HCT116 (cell line): ENCODE measurements around the gene PTGS1. TPM values are rescaled to one million over a fixed set of nuclear protein-coding genes. Genes with fewer than 3 reads are reported as not detected.

Source experiments
- ATAC-seq: fragments of 200-7000 bp; cut with Tn5 transposase; 2 replicates; pipeline ENCODE4 v1.9.1; 2020; ENCODE audit warnings: mild to moderate bottlenecking, moderate library complexity
- BruUV-seq: library from RNA; stranded (reverse); fragments of 400-500 nt; replicated peaks from 2 replicates; lab custom pipeline; 2021; lab: Mats Ljungman, UMichigan
- CTCF ChIA-PET: fragments of 300-600 bp; sonication (Branson Sonifier 250); formaldehyde crosslinking; loops from one replicate; lab custom pipeline; 2021; ENCODE audit warnings: antibody characterized with exemption; lab: Charles Lee
- POLR2A ChIA-PET: fragments of 300-600, 350-600 bp; sonication (Branson Sonifier 250); formaldehyde crosslinking; loops from one replicate; lab custom pipeline; 2021; ENCODE audit warnings: antibody characterized with exemption; lab: Charles Lee
- RAD21 ChIA-PET, 2 experiments: fragments of 300-600 bp; sonication (Branson Sonifier 250); formaldehyde crosslinking; loops; one replicate each; lab custom pipeline; 2023; ENCODE audit warnings: low total read pairs in 2 of 2; ENCODE audit not compliant: uncharacterized antibody in 2 of 2, unreplicated experiment in 2 of 2, low non-redundant PET in 1 of 2; lab: Charles Lee
- DNase-seq: peaks from one replicate; pipeline ENCODE4 v3.0.0-alpha.2; 2010; ENCODE audit warnings: low read depth, low spot score
- H2AFZ ChIP-seq: fragments of 200-600 bp; shearing (Covaris generic), sonication (generic); 2 replicates; pipeline ENCODE4 v1.6.1; 2017; ENCODE audit warnings: low read depth, mixed run types, mixed read lengths, antibody characterized with exemption, low read length; ENCODE audit not compliant: poor library complexity, severe bottlenecking
- H3K27ac ChIP-seq: 2 replicates; pipeline ENCODE4 v1.5.1; 2012; ENCODE audit warnings: low read depth, low read length
- H3K27me3 ChIP-seq: fragments of 200-600 bp; sonication (generic); 2 replicates; pipeline ENCODE4 v1.6.1; 2016; ENCODE audit warnings: mixed run types, low read length, mixed read lengths; ENCODE audit not compliant: insufficient read depth
- H3K36me3 ChIP-seq, 2 experiments: fragments of 200-500 bp in 1 of 2; fragments of 200-600 bp in 1 of 2; sonication (Bioruptor generic) in 1 of 2; sonication (generic) in 1 of 2; 2 replicates each; pipeline versions ENCODE4 v1.5.1 to v1.6.1; 2014 to 2016; ENCODE audit warnings: low read length in 2 of 2, inconsistent platforms in 1 of 2, mixed read lengths in 1 of 2, mixed run types in 1 of 2; ENCODE audit not compliant: insufficient read depth in 2 of 2, control insufficient read depth in 1 of 2
- H3K4me1 ChIP-seq, 2 experiments: fragments of 200-600 bp in 1 of 2; sonication (generic) in 1 of 2; 2 replicates each; pipeline versions ENCODE4 v1.5.1 to v1.6.1; 2012 to 2017; ENCODE audit warnings: low read length in 2 of 2, inconsistent platforms in 1 of 2, mild to moderate bottlenecking in 1 of 2, mixed read lengths in 1 of 2, mixed run types in 1 of 2, moderate library complexity in 1 of 2; ENCODE audit not compliant: insufficient read depth in 2 of 2, control insufficient read depth in 1 of 2
- H3K4me2 ChIP-seq: fragments of 200-600 bp; sonication (generic); 2 replicates; pipeline ENCODE4 v1.6.1; 2017; ENCODE audit warnings: mixed run types, low read length, mixed read lengths
- H3K4me3 ChIP-seq, 2 experiments: fragments of 200-600 bp in 1 of 2; sonication (generic) in 1 of 2; replicated peaks in 1 of 2; 2 replicates each; pipeline ENCODE4 v1.5.1; 2011 to 2016; ENCODE audit warnings: low read length in 2 of 2, control low read depth in 1 of 2, low read depth in 1 of 2, mild to moderate bottlenecking in 1 of 2, mixed read lengths in 1 of 2, mixed run types in 1 of 2
- H3K79me2 ChIP-seq: fragments of 200-600 bp; sonication (generic); 2 replicates; pipeline ENCODE4 v1.6.1; 2017; ENCODE audit warnings: mild to moderate bottlenecking, mixed run types, low read length, moderate library complexity, mixed read lengths; ENCODE audit not compliant: insufficient read depth
- H3K9ac ChIP-seq: fragments of 200-600 bp; sonication (generic); 2 replicates; pipeline ENCODE4 v1.6.1; 2016; ENCODE audit warnings: low read length, mixed read lengths
- H3K9me2 ChIP-seq: fragments of 200-600 bp; sonication (generic), shearing (Covaris generic); 2 replicates; pipeline ENCODE4 v1.6.1; 2017; ENCODE audit warnings: mixed run types, mild to moderate bottlenecking, moderate library complexity; ENCODE audit not compliant: insufficient read depth
- H3K9me3 ChIP-seq, 2 experiments: fragments of 200-500 bp in 1 of 2; fragments of 200-600 bp in 1 of 2; sonication (Bioruptor generic) in 1 of 2; sonication (generic) in 1 of 2; 2 replicates each; pipeline ENCODE4 v1.6.1; 2014 to 2017; ENCODE audit warnings: low read length in 2 of 2, mixed read lengths in 2 of 2, inconsistent platforms in 1 of 2, low read depth in 1 of 2, mild to moderate bottlenecking in 1 of 2, mixed run types in 1 of 2, moderate library complexity in 1 of 2; ENCODE audit not compliant: control insufficient read depth in 1 of 2, insufficient read depth in 1 of 2
- H4K20me1 ChIP-seq: fragments of 200-600 bp; sonication (generic), shearing (Covaris generic); 2 replicates; pipeline ENCODE4 v1.6.1; 2017; ENCODE audit warnings: mixed run types, mild to moderate bottlenecking, moderate library complexity; ENCODE audit not compliant: insufficient read depth
- CBX3 ChIP-seq: IDR thresholded peaks from 2 replicates; pipeline ENCODE4 v1.6.1; 2012; ENCODE audit warnings: low read depth
- EGR1 ChIP-seq: IDR thresholded peaks from 2 replicates; pipeline ENCODE4 v1.6.1; 2012; ENCODE audit warnings: low read depth
- ELF1 ChIP-seq: IDR thresholded peaks from 2 replicates; pipeline ENCODE4 v1.6.1; 2012; ENCODE audit warnings: low read depth, borderline replicate concordance
- EZH2 ChIP-seq: fragments of 200-600 bp; sonication (generic); IDR thresholded peaks from 2 replicates; pipeline ENCODE4 v1.6.1; 2017; ENCODE audit warnings: antibody characterized with exemption, mixed run types
- EZH2phosphoT487 ChIP-seq: fragments of 200-600 bp; IDR thresholded peaks from 2 replicates; pipeline ENCODE4 v1.6.1; 2018; ENCODE audit warnings: antibody characterized with exemption, borderline replicate concordance
- FOSL1 ChIP-seq: IDR thresholded peaks from 2 replicates; pipeline ENCODE4 v1.6.1; 2012; ENCODE audit warnings: low read depth
- JUND ChIP-seq: IDR thresholded peaks from 2 replicates; pipeline ENCODE4 v1.6.1; 2012
- MAX ChIP-seq: IDR thresholded peaks from 2 replicates; pipeline ENCODE4 v1.6.1; 2012
- POLR2A ChIP-seq: IDR thresholded peaks from 2 replicates; pipeline ENCODE4 v1.7.0; 2011; ENCODE audit warnings: borderline replicate concordance; ENCODE audit not compliant: insufficient read depth, insufficient read length; ENCODE audit errors: extremely low read depth
- POLR2AphosphoS5 ChIP-seq: IDR thresholded peaks from 2 replicates; pipeline ENCODE4 v1.6.1; 2011; ENCODE audit warnings: mild to moderate bottlenecking, low read depth, low read length, moderate library complexity
- SP1 ChIP-seq: IDR thresholded peaks from 2 replicates; pipeline ENCODE4 v1.6.1; 2012; ENCODE audit warnings: low read depth
- SRF ChIP-seq: IDR thresholded peaks from 2 replicates; pipeline ENCODE4 v1.6.1; 2012; ENCODE audit warnings: low read depth
- TCF7L2 ChIP-seq: IDR thresholded peaks from 2 replicates; pipeline ENCODE4 v1.7.0; 2011; ENCODE audit warnings: borderline replicate concordance, inconsistent platforms; ENCODE audit not compliant: insufficient read depth, insufficient read length; ENCODE audit errors: extremely low read depth
- YY1 ChIP-seq: IDR thresholded peaks from 2 replicates; pipeline ENCODE4 v1.6.1; 2011; ENCODE audit warnings: low read length, low read depth, moderate library complexity, mild to moderate bottlenecking; ENCODE audit not compliant: insufficient replicate concordance; ENCODE audit errors: extremely low read depth
- ZFX ChIP-seq: fragments of 450-650 bp; IDR thresholded peaks from 2 replicates; pipeline ENCODE4 v1.6.1; 2017
- ZNF274 ChIP-seq: fragments of 200-500 bp; sonication (Bioruptor generic); IDR thresholded peaks from 2 replicates; pipeline ENCODE4 v1.6.1; 2014; ENCODE audit warnings: mild to moderate bottlenecking, low read depth, low read length, inconsistent platforms
- intact Hi-C: fragments of 100-400 bp; cut with micrococcal nuclease; formaldehyde crosslinking; loops from 2 replicates; pipeline ENCODE4 v1.10.0; 2022
- total RNA-seq: library from RNA; stranded (reverse); gene quantifications from one replicate; pipeline ENCODE4 v1.2.1, GENCODE V29; 2021; ENCODE audit not compliant: unreplicated experiment
- TF ChIP-seq, protein P1 (sequence below): IDR thresholded peaks from 2 replicates; pipeline ENCODE4 v1.6.1; 2011; ENCODE audit warnings: mild to moderate bottlenecking, low read length, moderate library complexity; ENCODE audit not compliant: insufficient replicate concordance; ENCODE audit errors: extremely low read depth
- TF ChIP-seq, protein P2 (sequence below): IDR thresholded peaks from 2 replicates; pipeline ENCODE4 v1.6.1; 2012
- TF ChIP-seq, protein P3 (sequence below): IDR thresholded peaks from 2 replicates; pipeline ENCODE4 v1.6.1; 2012; ENCODE audit warnings: low read depth

The PTGS1 gene
- total RNA-seq, 1 experiment from 2014 or later = 3.5 TPM

DNA sequence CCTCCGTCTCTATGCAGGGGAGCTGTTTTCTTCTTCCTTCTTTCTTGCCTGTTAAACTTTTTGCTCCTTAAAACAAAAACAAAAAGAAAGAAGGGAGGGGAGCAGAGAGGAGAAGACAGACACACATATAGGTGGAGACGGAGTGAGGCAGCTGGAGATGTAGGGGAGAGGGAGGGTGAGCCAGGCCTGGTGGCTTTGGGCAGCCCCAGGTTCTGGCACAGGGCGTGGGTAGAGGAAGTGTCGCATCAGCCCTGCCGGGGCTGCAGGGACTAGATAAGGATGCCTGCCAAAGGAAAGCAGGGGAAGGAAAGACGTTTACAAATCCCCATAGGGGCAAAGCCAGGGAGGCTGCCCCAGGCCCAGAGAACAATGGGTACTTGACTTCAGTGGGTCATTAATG lies 38.7 kb upstream of the PTGS1 start (continued):
- TF ChIP-seq, protein P1, sequence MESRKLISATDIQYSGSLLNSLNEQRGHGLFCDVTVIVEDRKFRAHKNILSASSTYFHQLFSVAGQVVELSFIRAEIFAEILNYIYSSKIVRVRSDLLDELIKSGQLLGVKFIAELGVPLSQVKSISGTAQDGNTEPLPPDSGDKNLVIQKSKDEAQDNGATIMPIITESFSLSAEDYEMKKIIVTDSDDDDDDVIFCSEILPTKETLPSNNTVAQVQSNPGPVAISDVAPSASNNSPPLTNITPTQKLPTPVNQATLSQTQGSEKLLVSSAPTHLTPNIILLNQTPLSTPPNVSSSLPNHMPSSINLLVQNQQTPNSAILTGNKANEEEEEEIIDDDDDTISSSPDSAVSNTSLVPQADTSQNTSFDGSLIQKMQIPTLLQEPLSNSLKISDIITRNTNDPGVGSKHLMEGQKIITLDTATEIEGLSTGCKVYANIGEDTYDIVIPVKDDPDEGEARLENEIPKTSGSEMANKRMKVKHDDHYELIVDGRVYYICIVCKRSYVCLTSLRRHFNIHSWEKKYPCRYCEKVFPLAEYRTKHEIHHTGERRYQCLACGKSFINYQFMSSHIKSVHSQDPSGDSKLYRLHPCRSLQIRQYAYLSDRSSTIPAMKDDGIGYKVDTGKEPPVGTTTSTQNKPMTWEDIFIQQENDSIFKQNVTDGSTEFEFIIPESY = no peak
- TF ChIP-seq FOSL1 = no peak

- no TSS peak for BruUV-seq
- ChIA-PET RAD21 (no interaction called here), CTCF (no interaction called here), POLR2A (no interaction called here)
- TF ChIP-seq TCF7L2 (no peak), YY1 (no peak), EGR1 (no peak), POLR2A (no peak), FOSL1 (no peak), POLR2AphosphoS5 (no peak), ELF1 (no peak), MAX (no peak), JUND (no peak), SRF (no peak), EZH2phosphoT487 (no peak), CBX3 (no peak), EZH2 (no peak), ZFX (no peak), ZNF274 (no peak), SP1 (no peak)
- TF ChIP-seq, protein P2, sequence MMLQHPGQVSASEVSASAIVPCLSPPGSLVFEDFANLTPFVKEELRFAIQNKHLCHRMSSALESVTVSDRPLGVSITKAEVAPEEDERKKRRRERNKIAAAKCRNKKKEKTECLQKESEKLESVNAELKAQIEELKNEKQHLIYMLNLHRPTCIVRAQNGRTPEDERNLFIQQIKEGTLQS = no peak
- TF ChIP-seq, protein P3, sequence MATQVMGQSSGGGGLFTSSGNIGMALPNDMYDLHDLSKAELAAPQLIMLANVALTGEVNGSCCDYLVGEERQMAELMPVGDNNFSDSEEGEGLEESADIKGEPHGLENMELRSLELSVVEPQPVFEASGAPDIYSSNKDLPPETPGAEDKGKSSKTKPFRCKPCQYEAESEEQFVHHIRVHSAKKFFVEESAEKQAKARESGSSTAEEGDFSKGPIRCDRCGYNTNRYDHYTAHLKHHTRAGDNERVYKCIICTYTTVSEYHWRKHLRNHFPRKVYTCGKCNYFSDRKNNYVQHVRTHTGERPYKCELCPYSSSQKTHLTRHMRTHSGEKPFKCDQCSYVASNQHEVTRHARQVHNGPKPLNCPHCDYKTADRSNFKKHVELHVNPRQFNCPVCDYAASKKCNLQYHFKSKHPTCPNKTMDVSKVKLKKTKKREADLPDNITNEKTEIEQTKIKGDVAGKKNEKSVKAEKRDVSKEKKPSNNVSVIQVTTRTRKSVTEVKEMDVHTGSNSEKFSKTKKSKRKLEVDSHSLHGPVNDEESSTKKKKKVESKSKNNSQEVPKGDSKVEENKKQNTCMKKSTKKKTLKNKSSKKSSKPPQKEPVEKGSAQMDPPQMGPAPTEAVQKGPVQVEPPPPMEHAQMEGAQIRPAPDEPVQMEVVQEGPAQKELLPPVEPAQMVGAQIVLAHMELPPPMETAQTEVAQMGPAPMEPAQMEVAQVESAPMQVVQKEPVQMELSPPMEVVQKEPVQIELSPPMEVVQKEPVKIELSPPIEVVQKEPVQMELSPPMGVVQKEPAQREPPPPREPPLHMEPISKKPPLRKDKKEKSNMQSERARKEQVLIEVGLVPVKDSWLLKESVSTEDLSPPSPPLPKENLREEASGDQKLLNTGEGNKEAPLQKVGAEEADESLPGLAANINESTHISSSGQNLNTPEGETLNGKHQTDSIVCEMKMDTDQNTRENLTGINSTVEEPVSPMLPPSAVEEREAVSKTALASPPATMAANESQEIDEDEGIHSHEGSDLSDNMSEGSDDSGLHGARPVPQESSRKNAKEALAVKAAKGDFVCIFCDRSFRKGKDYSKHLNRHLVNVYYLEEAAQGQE = no peak
- intact Hi-C loops = no loop called here
- Histone ChIP-seq H3K4me1 (peaks cover 4 to 5% of the 10 kb centered on the region in 2 experiments; a peak in 2 of 4 replicates), H3K79me2 (no peaks in the 10 kb centered on the region), H2AFZ (no peak overlapping the region), H3K27me3 (no peaks in the 10 kb centered on the region), H3K9ac (no peak overlapping the region), H3K9me3 (no peaks in the 10 kb centered on the region), H3K36me3 (peaks cover 0 to 6% of the 10 kb centered on the region in 2 experiments; a peak in 1 of 4 replicates), H3K9me2 (no peaks in the 10 kb centered on the region), H3K4me3 (no peak overlapping the region), H3K27ac (no peak overlapping the region), H4K20me1 (no peaks in the 10 kb centered on the region), H3K4me2 (no peak overlapping the region)
- no peak for DNase-seq
- no peak for ATAC-seq
Observed at GRCh38 chr9:122332644-122333043, 38.2 kb upstream of the PTGS1 start.
